Esophagus (tissue), 2 donors: ENCODE data around the gene SLC7A6. TPM values are rescaled to one million over a fixed set of nuclear protein-coding genes. Genes with fewer than 3 reads are reported as not detected.

ENCODE experiments used
- H3K27ac ChIP-seq, 2 donors: one replicate each; pipeline ENCODE4 v1.5.1; 2013; ENCODE audit warnings: low read depth in 2 of 2, mild to moderate bottlenecking in 2 of 2, inconsistent platforms in 1 of 2, low read length in 1 of 2, moderate library complexity in 1 of 2
- H3K27me3 ChIP-seq, 2 donors: one replicate each; pipeline ENCODE4 v1.6.1; 2013; ENCODE audit warnings: low read length in 2 of 2, control low read depth in 1 of 2, mild to moderate bottlenecking in 1 of 2; ENCODE audit not compliant: insufficient read depth in 2 of 2, control insufficient read depth in 1 of 2
- H3K36me3 ChIP-seq, 2 donors: one replicate each; pipeline ENCODE4 v1.6.1; 2013; ENCODE audit warnings: low read length in 1 of 2; ENCODE audit not compliant: control insufficient read depth in 2 of 2, insufficient read depth in 2 of 2
- H3K4me1 ChIP-seq, 2 donors: one replicate each; pipeline ENCODE4 v1.6.1; 2013; ENCODE audit warnings: low read length in 1 of 2; ENCODE audit not compliant: control insufficient read depth in 2 of 2, insufficient read depth in 2 of 2
- H3K4me3 ChIP-seq, 2 donors: one replicate each; pipeline ENCODE4 v1.5.1; 2013; ENCODE audit warnings: low read length in 2 of 2, mild to moderate bottlenecking in 2 of 2, low read depth in 1 of 2, moderate library complexity in 1 of 2
- H3K9me3 ChIP-seq, 2 donors: one replicate each; pipeline ENCODE4 v1.6.1; 2013; ENCODE audit warnings: mild to moderate bottlenecking in 2 of 2, low read depth in 1 of 2, low read length in 1 of 2, moderate library complexity in 1 of 2; ENCODE audit not compliant: control insufficient read depth in 2 of 2, insufficient read depth in 1 of 2
- WGBS, 2 donors: extraction: QIAGEN DNeasy Blood & Tissue Kit; methylation state at CpG; one replicate each; pipeline ENCODE4 v1.1.7; 2013; 5-methylcytosine and 5-hydroxymethylcytosine counted together
- polyA plus RNA-seq, 2 donors: library from polyadenylated mRNA; stranded (reverse); fragments of 200-250 nt; gene quantifications; one replicate each; pipeline ENCODE4 v1.2.3, GENCODE V29; 2013
- donor health status: healthy with polysubstance abuse.
- donor health status: Bipolar disorder and iron deficiency.

Gene SLC7A6
- polyA plus RNA-seq, result 1 to 10 TPM; 4.1 to 4.2 TPM

DNA sequence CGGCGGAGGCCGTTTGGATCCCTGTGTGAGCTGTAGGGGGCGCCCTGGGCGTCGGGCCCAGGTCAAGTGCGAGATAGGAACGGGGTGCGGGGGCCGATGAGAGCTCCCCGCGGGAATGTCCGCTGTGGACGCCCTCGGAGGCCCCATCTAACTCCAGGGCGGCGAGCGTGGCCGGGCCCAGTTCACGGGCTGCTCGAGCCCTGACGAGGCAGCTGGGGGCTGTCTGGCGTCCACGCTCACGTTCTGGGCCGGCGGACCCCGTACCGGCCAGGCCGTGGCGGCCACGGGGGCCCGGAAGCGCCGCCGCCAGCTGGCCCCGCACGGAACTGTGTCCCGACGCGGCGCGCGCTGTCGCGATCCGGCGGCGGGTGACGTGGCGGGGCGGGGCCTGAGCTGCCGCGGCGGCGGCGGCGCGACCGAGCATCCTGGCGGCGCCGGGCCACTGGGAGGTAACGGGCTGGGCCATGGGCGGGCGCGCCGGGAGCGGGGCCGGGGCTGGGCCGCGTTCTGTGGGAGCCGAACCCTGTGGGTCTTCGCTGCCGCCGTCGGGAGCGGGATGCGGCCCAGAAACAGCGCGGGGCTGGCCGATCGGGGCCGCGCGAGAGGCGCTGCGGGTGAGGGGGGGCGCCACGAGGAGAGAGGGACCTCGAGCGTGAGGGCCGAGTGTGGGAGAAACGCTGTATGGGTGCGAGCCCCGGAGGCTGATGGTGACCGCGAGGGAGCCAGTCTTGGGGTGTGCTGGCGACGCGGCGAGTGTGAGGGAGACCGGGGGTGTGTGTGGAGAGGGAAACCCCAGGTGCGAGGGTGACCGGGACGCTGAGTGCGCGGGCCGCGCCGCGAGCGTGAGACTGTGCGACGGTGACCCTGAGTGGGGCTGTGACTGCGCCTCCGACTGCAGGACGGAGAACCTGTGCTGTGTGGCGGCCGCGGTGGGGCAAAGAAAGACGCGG lies at the start of gene SLC7A6:
Gene SLC7A6, plus strand, starts transcription at position 399 of the 950 bp plus-strand sequence. CDS start 10,201 bp downstream, outside the sequence.
- Histone ChIP-seq H3K36me3 (peaks cover 0 to 10% of the 10 kb centered on the region in 2 donors), H3K4me1 (peaks cover 3% of the 10 kb centered on the region in 2 donors), H3K27ac (peak within 1 kb of the TSS; percentile 94 to 96), H3K27me3 (no peaks in the 10 kb centered on the region), H3K4me3 (peak within 1 kb of the TSS; percentile 76 to 87), H3K9me3 (no peaks in the 10 kb centered on the region)
- WGBS, 2 donors, result 0% methylated on average over 77 to 123 of the region's 123 CpGs

- no peak overlapping the region for H3K27ac ChIP-seq
- WGBS, 2 donors, result 78 to 81% methylated on average over 3 of the region's 3 CpGs
- H3K36me3 ChIP-seq, result no peaks in the 10 kb centered on the region
- no peak overlapping the region for H3K4me3 ChIP-seq
- H3K9me3 ChIP-seq, result no peaks in the 10 kb centered on the region
- H3K4me1 ChIP-seq, result peaks cover 0 to 2% of the 10 kb centered on the region in 2 donors
- no peaks in the 10 kb centered on the region for H3K27me3 ChIP-seq
Measured at GRCh38 chr16:68214726-68215125, 49.6 kb upstream of the SLC7A6 start.

DNA sequence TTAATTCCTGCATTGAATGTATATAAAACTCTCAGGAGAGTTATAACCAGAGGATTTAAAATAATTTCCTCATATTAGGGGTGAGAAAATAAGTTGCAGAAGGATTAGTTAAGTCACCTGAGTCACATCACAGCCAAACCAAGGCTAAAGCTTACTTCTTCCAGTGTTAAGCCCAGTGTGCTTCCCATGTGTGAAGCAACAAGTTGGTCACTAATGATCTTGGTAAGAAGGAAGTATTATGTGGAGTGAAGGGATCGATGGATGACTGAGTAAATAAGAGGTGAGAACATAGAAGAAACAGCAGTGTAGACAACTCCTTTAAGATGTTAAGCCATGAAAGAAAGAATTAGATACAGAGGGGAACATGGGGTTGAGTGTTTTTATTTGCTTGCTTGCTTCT lies 49.0 kb upstream of the SLC7A6 start:
- Histone ChIP-seq H3K4me1 (peaks cover 0 to 2% of the 10 kb centered on the region in 2 donors), H3K27ac (no peak overlapping the region), H3K9me3 (no peaks in the 10 kb centered on the region), H3K4me3 (no peak overlapping the region), H3K36me3 (no peaks in the 10 kb centered on the region), H3K27me3 (no peaks in the 10 kb centered on the region)
- WGBS, 2 donors, result 75 to 84% methylated on average over 1 of the region's 1 CpG

DNA sequence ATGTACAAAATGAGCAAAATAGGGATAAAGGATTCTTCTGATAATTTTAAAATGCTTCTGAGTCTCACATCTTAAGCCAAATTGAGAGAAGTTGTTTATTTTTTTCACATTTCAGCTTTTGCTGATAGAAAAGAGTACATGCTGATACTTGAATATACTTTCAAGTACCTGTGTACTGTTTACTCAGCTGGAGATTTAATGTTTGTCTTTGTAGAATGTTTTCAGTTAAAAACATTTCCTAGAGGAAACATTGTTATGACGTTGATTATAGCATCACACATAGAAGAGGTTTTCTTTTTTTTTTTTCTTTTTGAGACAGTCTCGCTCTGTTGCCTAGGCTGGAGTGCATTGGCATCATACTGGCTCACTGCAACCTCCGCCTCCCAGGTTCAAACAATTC lies 48.1 kb upstream of the SLC7A6 start:
- Histone ChIP-seq H3K4me1 (peaks cover 0 to 2% of the 10 kb centered on the region in 2 donors), H3K36me3 (no peaks in the 10 kb centered on the region), H3K27ac (no peak overlapping the region), H3K4me3 (no peak overlapping the region), H3K9me3 (no peaks in the 10 kb centered on the region), H3K27me3 (no peaks in the 10 kb centered on the region)
- WGBS, 2 donors, result 84 to 85% methylated on average over 3 of the region's 3 CpGs

DNA sequence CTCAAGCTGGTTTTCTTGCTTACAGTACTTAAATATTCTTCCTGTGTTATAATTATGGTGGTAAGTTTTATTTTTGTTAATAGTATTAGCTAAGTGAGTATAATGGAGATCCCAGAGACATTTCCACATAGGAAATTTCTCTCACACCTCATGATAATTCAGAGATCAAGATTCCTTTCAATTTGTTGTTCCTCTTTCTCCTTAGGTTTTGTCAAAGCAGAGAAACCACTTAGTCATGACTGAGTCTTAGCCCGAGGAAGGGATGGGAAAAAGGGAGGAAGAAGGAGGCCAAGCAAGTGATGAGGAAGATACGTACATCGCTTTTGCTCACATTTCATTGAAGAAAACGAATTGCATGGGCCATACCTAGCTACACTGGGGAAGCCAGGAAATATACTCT lies 46.8 kb upstream of the SLC7A6 start:
- WGBS, 2 donors, result 88 to 89% methylated on average over 4 of the region's 4 CpGs

GRCh38 chr16:68219725-68220351 lies 44.5 kb upstream of the SLC7A6 start:
- 87% methylated on average over 6 of the region's 6 CpGs for WGBS, 2 donors
- no peaks in the 10 kb centered on the region for H3K27me3 ChIP-seq
- H3K27ac ChIP-seq, result no peak overlapping the region
- no peaks in the 10 kb centered on the region for H3K36me3 ChIP-seq
- no peak overlapping the region for H3K4me3 ChIP-seq
- H3K4me1 ChIP-seq, result peaks cover 0 to 2% of the 10 kb centered on the region in 2 donors
- no peaks in the 10 kb centered on the region for H3K9me3 ChIP-seq

More for the DNA sequence above, 46.8 kb upstream of the SLC7A6 start:
- H3K27ac ChIP-seq, result no peak overlapping the region
- H3K36me3 ChIP-seq, result no peaks in the 10 kb centered on the region
- H3K4me1 ChIP-seq, result peaks cover 0 to 2% of the 10 kb centered on the region in 2 donors
- H3K27me3 ChIP-seq, result no peaks in the 10 kb centered on the region
- no peak overlapping the region for H3K4me3 ChIP-seq
- no peaks in the 10 kb centered on the region for H3K9me3 ChIP-seq

GRCh38 chr16:68223072-68223471 lies 41.3 kb upstream of the SLC7A6 start:
- H3K9me3 ChIP-seq, result no peaks in the 10 kb centered on the region
- H3K27me3 ChIP-seq, result no peaks in the 10 kb centered on the region
- no peaks in the 10 kb centered on the region for H3K4me1 ChIP-seq
- no peak overlapping the region for H3K4me3 ChIP-seq
- no peak overlapping the region for H3K27ac ChIP-seq
- WGBS, 2 donors, result 66 to 79% methylated on average over 1 of the region's 1 CpG
- H3K36me3 ChIP-seq, result peaks cover 2 to 7% of the 10 kb centered on the region in 2 donors

DNA sequence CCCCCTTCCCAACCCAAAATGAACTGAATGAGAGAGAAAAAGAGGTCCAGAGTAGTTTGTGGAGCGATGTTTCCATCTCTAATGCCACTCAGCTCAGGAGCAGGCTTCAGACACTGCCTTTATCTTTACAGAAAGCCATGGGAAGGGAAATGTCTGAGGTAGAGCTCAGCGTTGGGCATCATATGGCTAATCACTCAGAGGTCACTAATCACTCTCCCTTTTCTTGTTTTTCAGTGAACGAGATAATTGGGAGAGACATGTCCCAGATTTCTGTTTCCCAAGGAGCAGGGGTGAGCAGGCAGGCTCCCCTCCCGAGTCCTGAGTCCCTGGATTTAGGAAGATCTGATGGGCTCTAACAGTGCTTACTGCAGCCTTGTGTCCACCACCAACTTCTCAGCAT lies 38.2 kb upstream of the SLC7A6 start:
- no peak overlapping the region for H3K4me3 ChIP-seq
- peaks cover 7 to 19% of the 10 kb centered on the region in 2 donors for H3K36me3 ChIP-seq
- no peak overlapping the region for H3K27ac ChIP-seq
- H3K4me1 ChIP-seq, result no peaks in the 10 kb centered on the region
- 76 to 82% methylated on average over 4 of the region's 4 CpGs for WGBS, 2 donors
- H3K9me3 ChIP-seq, result no peaks in the 10 kb centered on the region
- H3K27me3 ChIP-seq, result no peaks in the 10 kb centered on the region

DNA sequence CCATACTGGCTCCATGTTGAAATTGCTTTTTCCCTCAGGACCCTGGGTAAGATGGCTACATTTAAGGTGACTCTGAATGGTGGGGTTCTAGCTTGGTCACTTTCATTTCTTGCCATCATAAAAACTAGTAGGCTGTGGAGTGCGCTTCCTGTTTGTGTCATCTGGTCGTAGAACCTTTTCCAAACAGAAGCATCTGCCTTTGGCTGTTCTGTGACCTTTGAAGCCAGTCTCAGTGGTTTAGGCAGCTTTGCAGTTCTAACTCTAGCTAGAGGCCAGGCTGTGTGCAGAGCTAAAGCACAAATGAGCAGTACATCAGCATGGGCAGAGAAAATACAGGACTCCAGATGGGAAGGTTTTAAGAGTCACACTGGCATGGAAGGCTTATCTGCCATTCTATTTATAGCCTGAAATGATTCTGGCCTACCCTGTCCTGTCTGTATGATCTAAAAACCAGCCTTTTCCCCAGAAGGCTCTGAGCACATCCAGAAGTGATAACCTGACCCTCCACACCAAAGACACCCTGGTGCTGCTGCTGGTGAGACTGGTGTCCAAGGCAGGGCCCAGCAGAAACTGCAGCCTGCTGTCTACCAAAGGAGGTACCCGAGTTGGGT lies 37.0 kb upstream of the SLC7A6 start:
- no peaks in the 10 kb centered on the region for H3K4me1 ChIP-seq
- no peak overlapping the region for H3K4me3 ChIP-seq
- no peaks in the 10 kb centered on the region for H3K27me3 ChIP-seq
- H3K36me3 ChIP-seq, result peaks cover 10 to 30% of the 10 kb centered on the region in 2 donors
- H3K27ac ChIP-seq, result peak overlapping the region in 1 of 2 donors; percentile 54
- 54 to 63% methylated on average over 3 of the region's 3 CpGs for WGBS, 2 donors
- no peaks in the 10 kb centered on the region for H3K9me3 ChIP-seq
